ENCODE results near the gene HIVEP2.

DNA sequence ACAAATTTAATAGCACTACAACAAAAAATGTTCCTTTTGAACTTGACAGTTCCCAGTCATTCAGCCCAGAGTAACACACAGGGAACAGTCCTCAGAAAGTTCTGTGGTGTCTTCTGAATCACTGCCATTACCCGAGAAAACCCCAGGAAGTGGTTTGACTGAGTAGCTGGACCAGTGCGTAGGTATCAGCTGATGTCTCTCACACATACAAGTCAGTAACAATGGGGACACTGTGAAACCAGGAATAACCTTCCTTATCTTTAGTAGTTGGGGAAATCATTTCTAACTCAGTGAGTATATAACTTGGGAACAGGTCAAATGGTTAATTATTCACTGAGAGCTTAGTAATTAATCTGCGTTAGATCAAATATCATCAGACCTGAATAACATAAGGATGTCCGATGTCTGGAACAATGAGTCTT is 73.1 kb downstream of the HIVEP2 start:
- TF ChIP-seq RAD21 (conservative IDR thresholded peaks at IDR 0.05 in 1 of 2, IDR thresholded peaks at IDR 0.05 in 1 of 2) (no peak), BHLHE40 (IDR thresholded peaks at IDR 0.05; ENCODE audit: low read depth, low read length) (no peak), CEBPB (IDR thresholded peaks at IDR 0.05) (no peak)
- TF ChIP-seq, protein P1, sequence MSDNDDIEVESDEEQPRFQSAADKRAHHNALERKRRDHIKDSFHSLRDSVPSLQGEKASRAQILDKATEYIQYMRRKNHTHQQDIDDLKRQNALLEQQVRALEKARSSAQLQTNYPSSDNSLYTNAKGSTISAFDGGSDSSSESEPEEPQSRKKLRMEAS (IDR thresholded peaks at IDR 0.05): no peak
